Panc1 (cell line): Measurements from ENCODE around the gene ATP2A2. TPM values are rescaled to one million over a fixed set of nuclear protein-coding genes. Genes with fewer than 3 reads are reported as not detected.

Source experiments
- ATAC-seq: fragments of 200-7000 bp; cut with Tn5 transposase; 2 replicates; pipeline ENCODE4 v1.9.1; 2020; ENCODE audit warnings: mild to moderate bottlenecking, moderate library complexity
- BruUV-seq: library from RNA; stranded (reverse); fragments of 400-500 nt; replicated peaks from 2 replicates; lab custom pipeline; 2021; lab: Mats Ljungman, UMichigan
- CTCF ChIA-PET: fragments of 300-600 bp; sonication (Branson Sonifier 250); formaldehyde crosslinking; loops from one replicate; lab custom pipeline; 2022; ENCODE audit warnings: antibody characterized with exemption; lab: Charles Lee
- POLR2A ChIA-PET: fragments of 300-600 bp; sonication (Branson Sonifier 250); formaldehyde crosslinking; loops from one replicate; lab custom pipeline; 2022; ENCODE audit warnings: antibody characterized with exemption; lab: Charles Lee
- DNase-seq: peaks from one replicate; pipeline ENCODE4 v3.0.0-alpha.2; 2010; ENCODE audit warnings: low read depth, low spot score
- H3K27ac ChIP-seq: 2 replicates; pipeline ENCODE4 v1.5.1; 2011; ENCODE audit warnings: mild to moderate bottlenecking, low read length, inconsistent platforms
- H3K27me3 ChIP-seq: fragments of 200-500 bp; sonication (Bioruptor generic); 2 replicates; pipeline ENCODE4 v1.6.0; 2014; ENCODE audit warnings: low read length, inconsistent platforms; ENCODE audit not compliant: control insufficient read depth, insufficient read depth
- H3K36me3 ChIP-seq: fragments of 200-500 bp; sonication (Bioruptor generic); 2 replicates; pipeline ENCODE4 v1.5.1; 2014; ENCODE audit warnings: inconsistent platforms, mild to moderate bottlenecking, low read length, moderate library complexity; ENCODE audit not compliant: control insufficient read depth, insufficient read depth
- H3K4me1 ChIP-seq: 2 replicates; pipeline ENCODE4 v1.5.1; 2011; ENCODE audit warnings: inconsistent platforms, mild to moderate bottlenecking, low read length, moderate library complexity; ENCODE audit not compliant: control insufficient read depth, insufficient read depth
- H3K4me3 ChIP-seq, 2 experiments: 2 replicates each; pipeline ENCODE4 v1.5.1; 2011 to 2012; ENCODE audit warnings: low read depth in 2 of 2, low read length in 2 of 2, mild to moderate bottlenecking in 2 of 2, inconsistent platforms in 1 of 2, moderate library complexity in 1 of 2
- H3K9me3 ChIP-seq: fragments of 200-500 bp; sonication (Bioruptor generic); 2 replicates; pipeline ENCODE4 v1.5.1; 2014; ENCODE audit warnings: low read depth, mild to moderate bottlenecking, inconsistent platforms, low read length, moderate library complexity; ENCODE audit not compliant: control insufficient read depth, insufficient read depth
- CTCF ChIP-seq: fragments of 450-650 bp; IDR thresholded peaks from 2 replicates; pipeline ENCODE4 v1.5.1; 2017; ENCODE audit warnings: mild to moderate bottlenecking
- POLR2AphosphoS5 ChIP-seq: IDR thresholded peaks from 2 replicates; pipeline ENCODE4 v1.6.1; 2012; ENCODE audit warnings: mild to moderate bottlenecking, low read depth, low read length, moderate library complexity
- REST ChIP-seq, 2 experiments: IDR thresholded peaks; 2 replicates each; pipeline ENCODE4 v1.6.1; 2011 to 2012; ENCODE audit warnings: low read depth in 2 of 2, control low read depth in 1 of 2, low read length in 1 of 2, mild to moderate bottlenecking in 1 of 2, moderate library complexity in 1 of 2; ENCODE audit not compliant: insufficient read depth in 1 of 2
- SIN3A ChIP-seq: IDR thresholded peaks from 2 replicates; pipeline ENCODE4 v1.6.1; 2012; ENCODE audit warnings: low read depth, mild to moderate bottlenecking, low read length, moderate library complexity, borderline replicate concordance; ENCODE audit not compliant: insufficient read depth
- TCF7L2 ChIP-seq: IDR thresholded peaks from 2 replicates; pipeline ENCODE4 v1.6.1; 2011; ENCODE audit warnings: mild to moderate bottlenecking, low read depth, low read length, inconsistent platforms
- in situ Hi-C: cut with HindIII; loops from 2 replicates; pipeline ENCODE4 v1.10.0; 2016; ENCODE audit warnings: low sequenced_read_pairs, low pct_unique_long_range_greater_than_20kb
- intact Hi-C: fragments of 100-400 bp; cut with micrococcal nuclease; formaldehyde crosslinking; loops from one replicate; pipeline ENCODE4 v1.10.0; 2022; ENCODE audit not compliant: unreplicated experiment
- total RNA-seq: library from RNA; stranded (reverse); gene quantifications from one replicate; pipeline ENCODE4 v1.2.1, GENCODE V29; 2021; ENCODE audit not compliant: unreplicated experiment

Gene ATP2A2
- total RNA-seq, 1 experiment from 2014 or later, result 286 TPM

- ChIA-PET POLR2A (no interaction called here), CTCF (no interaction called here)
- no TSS peak for BruUV-seq
- intact Hi-C loops, result no loop called here
- H3K4me3 ChIP-seq, result no peak overlapping the region
- in situ Hi-C loops, result no loop called here
- H3K27me3 ChIP-seq, result no peaks in the 10 kb centered on the region
- no peak for TF ChIP-seq REST (IDR thresholded peaks at IDR 0.05; ENCODE audit: insufficient read depth in 1 of 2, low read depth in 2 of 2, low read length in 1 of 2)
- TF ChIP-seq TCF7L2, result no peak
- no peak for TF ChIP-seq SIN3A
- no peak for TF ChIP-seq CTCF
- no peak for TF ChIP-seq POLR2AphosphoS5
- H3K27ac ChIP-seq, result no peak overlapping the region
- ATAC-seq, result no peak
- H3K4me1 ChIP-seq, result no peaks in the 10 kb centered on the region
- H3K36me3 ChIP-seq, result no peaks in the 10 kb centered on the region
- H3K9me3 ChIP-seq, result no peaks in the 10 kb centered on the region
- DNase-seq, result no peak
These were observed 46.7 kb upstream of the ATP2A2 start for GRCh38 chr12:110234331-110234751.

- TF ChIP-seq REST (IDR thresholded peaks at IDR 0.05; ENCODE audit: insufficient read depth in 1 of 2, low read depth in 2 of 2, low read length in 1 of 2), result no peak
- TF ChIP-seq TCF7L2, result no peak
- TF ChIP-seq POLR2AphosphoS5, result no peak
- TF ChIP-seq SIN3A, result no peak
- no peak for TF ChIP-seq CTCF
These were observed 46.3 kb upstream of the ATP2A2 start for GRCh38 chr12:110234755-110235154.

More at GRCh38 chr12:110234755-110235154, 46.3 kb upstream of the ATP2A2 start:
- H3K27ac ChIP-seq, result no peak overlapping the region
- H3K4me3 ChIP-seq, result no peak overlapping the region
- no TSS peak for BruUV-seq
- no peak for ATAC-seq
- in situ Hi-C loops (no loop called here), intact Hi-C loops (no loop called here)
- H3K9me3 ChIP-seq, result no peaks in the 10 kb centered on the region
- CTCF ChIA-PET, result no interaction called here
- no peak for DNase-seq
- no peaks in the 10 kb centered on the region for H3K27me3 ChIP-seq
- H3K4me1 ChIP-seq, result no peaks in the 10 kb centered on the region
- no peaks in the 10 kb centered on the region for H3K36me3 ChIP-seq
- POLR2A ChIA-PET, result no interaction called here
